OCI-LY7 (cell line): ENCODE results near the gene BDKRB2.

Experiments used
- EZH2phosphoT487 ChIP-seq: fragments of 200-600 bp; sonication (generic); IDR thresholded peaks from 2 replicates; pipeline ENCODE4 v1.6.1; 2018; ENCODE audit warnings: low read depth, borderline replicate concordance, mild to moderate bottlenecking, mixed run types, antibody characterized with exemption, low read length, moderate library complexity, mixed read lengths
- TF ChIP-seq, protein P1 (sequence below): fragments of 200-600 bp; sonication (generic); conservative IDR thresholded peaks from 2 replicates; pipeline ENCODE4 v1.5.1; 2014; ENCODE audit warnings: mild to moderate bottlenecking, antibody characterized with exemption, low read length, moderate library complexity, mixed read lengths

DNA sequence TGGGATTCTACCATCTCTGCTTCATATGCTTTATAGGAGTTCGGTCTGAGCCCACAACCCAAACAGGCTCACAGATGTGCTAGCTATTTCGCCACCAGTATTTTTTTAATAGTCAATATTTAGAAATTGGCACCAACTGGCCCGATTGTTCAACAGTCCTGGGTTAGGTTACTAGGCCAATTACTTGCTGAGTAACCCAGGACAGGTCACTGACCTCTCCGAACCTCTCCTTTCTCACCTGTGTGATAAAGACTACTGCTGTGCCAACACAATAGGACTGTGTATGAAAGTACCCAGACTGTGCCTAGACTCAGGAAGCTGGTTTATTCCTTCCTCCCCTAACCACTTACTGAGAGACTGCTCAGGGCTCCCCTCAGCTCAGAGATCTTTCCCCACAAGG is 8.3 kb downstream of the BDKRB2 start:
- TF ChIP-seq, protein P1, sequence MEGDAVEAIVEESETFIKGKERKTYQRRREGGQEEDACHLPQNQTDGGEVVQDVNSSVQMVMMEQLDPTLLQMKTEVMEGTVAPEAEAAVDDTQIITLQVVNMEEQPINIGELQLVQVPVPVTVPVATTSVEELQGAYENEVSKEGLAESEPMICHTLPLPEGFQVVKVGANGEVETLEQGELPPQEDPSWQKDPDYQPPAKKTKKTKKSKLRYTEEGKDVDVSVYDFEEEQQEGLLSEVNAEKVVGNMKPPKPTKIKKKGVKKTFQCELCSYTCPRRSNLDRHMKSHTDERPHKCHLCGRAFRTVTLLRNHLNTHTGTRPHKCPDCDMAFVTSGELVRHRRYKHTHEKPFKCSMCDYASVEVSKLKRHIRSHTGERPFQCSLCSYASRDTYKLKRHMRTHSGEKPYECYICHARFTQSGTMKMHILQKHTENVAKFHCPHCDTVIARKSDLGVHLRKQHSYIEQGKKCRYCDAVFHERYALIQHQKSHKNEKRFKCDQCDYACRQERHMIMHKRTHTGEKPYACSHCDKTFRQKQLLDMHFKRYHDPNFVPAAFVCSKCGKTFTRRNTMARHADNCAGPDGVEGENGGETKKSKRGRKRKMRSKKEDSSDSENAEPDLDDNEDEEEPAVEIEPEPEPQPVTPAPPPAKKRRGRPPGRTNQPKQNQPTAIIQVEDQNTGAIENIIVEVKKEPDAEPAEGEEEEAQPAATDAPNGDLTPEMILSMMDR, result no peak
- no peak for TF ChIP-seq EZH2phosphoT487
